GM12878 (cell line): ENCODE results near the gene MBD6. TPM values are rescaled to one million over a fixed set of nuclear protein-coding genes. Genes with fewer than 3 reads are reported as not detected.
A peak's percentile ranks its signal among the peaks of the same experiment; 100 is the strongest.

ENCODE experiments used
- CBFB ChIP-seq: IDR thresholded peaks from 2 replicates; pipeline ENCODE4 v1.6.1; 2016; ENCODE audit warnings: antibody characterized with exemption, low read depth
- CBX3 ChIP-seq: fragments of 200-600 bp; sonication (generic); IDR thresholded peaks from 2 replicates; pipeline ENCODE4 v1.6.1; 2016; ENCODE audit warnings: low read depth, borderline replicate concordance
- CHD4 ChIP-seq: fragments of 200-600 bp; sonication (generic); IDR thresholded peaks from 2 replicates; pipeline ENCODE4 v1.6.1; 2016; ENCODE audit warnings: mild to moderate bottlenecking
- CREM ChIP-seq: IDR thresholded peaks from 2 replicates; pipeline ENCODE4 v1.6.1; 2014; ENCODE audit warnings: antibody characterized with exemption, low read depth
- JUND ChIP-seq: IDR thresholded peaks from 2 replicates; pipeline ENCODE4 v1.6.1; 2012; ENCODE audit warnings: low read depth, mild to moderate bottlenecking, low read length, improper control_type of control experiment, moderate library complexity
- LARP7 ChIP-seq: fragments of 450-650 bp; IDR thresholded peaks from 2 replicates; pipeline ENCODE4 v1.6.1; 2017; ENCODE audit warnings: mild to moderate bottlenecking
- MXI1 ChIP-seq: fragments of 150-350 bp; IDR thresholded peaks from 2 replicates; pipeline ENCODE4 v1.6.1; 2011; ENCODE audit warnings: low read depth, mild to moderate bottlenecking, inconsistent platforms, low read length, improper control_type of control experiment
- NKRF ChIP-seq: fragments of 450-650 bp; conservative IDR thresholded peaks from 2 replicates; pipeline ENCODE4 v1.6.1; 2017; ENCODE audit warnings: mild to moderate bottlenecking, moderate library complexity
- NR2C2 ChIP-seq: IDR thresholded peaks from 2 replicates; pipeline ENCODE4 v1.6.1; 2011; ENCODE audit warnings: borderline replicate concordance, low read depth; ENCODE audit not compliant: control insufficient read depth, insufficient read length
- NRF1 ChIP-seq: conservative IDR thresholded peaks from 2 replicates; pipeline ENCODE4 v1.6.1; 2011; ENCODE audit warnings: mild to moderate bottlenecking, low read depth, low read length, improper control_type of control experiment
- PAX5 ChIP-seq: IDR thresholded peaks from 2 replicates; pipeline ENCODE4 v1.6.1; 2011; ENCODE audit warnings: low read depth, low read length, borderline replicate concordance
- RELA ChIP-seq: fragments of 450-650 bp; IDR thresholded peaks from 2 replicates; pipeline ENCODE4 v1.8.0; 2014; ENCODE audit warnings: borderline replicate concordance; ENCODE audit not compliant: partially characterized antibody
- RELB ChIP-seq: fragments of 450-650 bp; IDR thresholded peaks from 2 replicates; pipeline ENCODE4 v1.6.1; 2017; ENCODE audit warnings: low read depth, mild to moderate bottlenecking, moderate library complexity
- SIN3A ChIP-seq: IDR thresholded peaks from 2 replicates; pipeline ENCODE4 v1.6.1; 2012; ENCODE audit warnings: low read depth, low read length, improper control_type of control experiment
- SIX5 ChIP-seq: IDR thresholded peaks from 2 replicates; pipeline ENCODE4 v1.6.1; 2011; ENCODE audit warnings: mild to moderate bottlenecking, low read depth, low read length, moderate library complexity; ENCODE audit not compliant: severe bottlenecking
- SKIL ChIP-seq: fragments of 450-650 bp; IDR thresholded peaks from 2 replicates; pipeline ENCODE4 v1.6.1; 2017; ENCODE audit warnings: mild to moderate bottlenecking, low read depth, inconsistent platforms; ENCODE audit not compliant: poor library complexity, severe bottlenecking
- SMC3 ChIP-seq: IDR thresholded peaks from 2 replicates; pipeline ENCODE4 v1.6.1; 2011; ENCODE audit warnings: low read length, improper control_type of control experiment, borderline replicate concordance
- SP1 ChIP-seq: IDR thresholded peaks from one replicate; pipeline ENCODE4 v1.6.1; 2011; ENCODE audit warnings: low read depth, low read length
- STAT1 ChIP-seq: fragments of 450-650 bp; conservative IDR thresholded peaks from 2 replicates; pipeline ENCODE4 v1.6.1; 2014; ENCODE audit warnings: antibody characterized with exemption, mild to moderate bottlenecking
- TCF12 ChIP-seq: IDR thresholded peaks from 2 replicates; pipeline ENCODE4 v1.6.1; 2011; ENCODE audit warnings: low read depth, mild to moderate bottlenecking, low read length
- USF1 ChIP-seq: IDR thresholded peaks from 2 replicates; pipeline ENCODE4 v1.6.1; 2011; ENCODE audit warnings: borderline replicate concordance, low read depth, mild to moderate bottlenecking, moderate library complexity, mixed read lengths, low read length; ENCODE audit not compliant: insufficient read depth; ENCODE audit errors: extremely low read length
- USF2 ChIP-seq: IDR thresholded peaks from 2 replicates; pipeline ENCODE4 v1.6.1; 2011; ENCODE audit warnings: low read depth, low read length, improper control_type of control experiment, borderline replicate concordance
- YBX1 ChIP-seq: fragments of 450-650 bp; IDR thresholded peaks from 2 replicates; pipeline ENCODE4 v1.6.1; 2016; ENCODE audit warnings: antibody characterized with exemption
- polyA plus RNA-seq, 11 experiments: library from polyadenylated mRNA; depleted of rRNA in 4 of 11; unstranded in 6 of 11; stranded (reverse) in 5 of 11; fragments of >200 nt; fragmentation: Nextera tagmentation in 4 of 11; fragmentation: Illumina TruSeq in 1 of 11; extraction: Ambion mirVana in 4 of 11; extraction: Trizol in 1 of 11; gene quantifications; 1 replicate in 1 of 11; 2 replicates in 10 of 11; pipeline versions ENCODE4 v1.2.1 to v1.2.3, GENCODE V29; 2011 to 2016; ENCODE audit warnings: inconsistent platforms in 2 of 11, missing spikeins in 2 of 11, low read depth in 1 of 11
- total RNA-seq, 4 experiments: library from RNA; depleted of rRNA in 3 of 4; stranded (reverse); fragments of >200 nt in 3 of 4; fragmentation: Illumina TruSeq in 1 of 4; extraction: Trizol in 1 of 4; gene quantifications; 2 replicates each; pipeline versions ENCODE4 v1.2.1 to v1.2.3, GENCODE V29; 2013 to 2021

The MBD6 gene
- total and polyA plus RNA-seq, 10 of the 15 experiments (the other 5 are each of a cell fraction or from before 2014, with no cell fraction given): 1.5 to 52.7 (median 6.8) TPM

GRCh38 chr12:57520053-57520818, 2.4 kb upstream of the MBD6 start, which contains the start of gene DDIT3 (continued):
- peak; percentile 54; the same call in 1 of the 2 replicates for TF ChIP-seq TCF12
- peak; percentile 87; the same call in 1 of the 2 replicates for TF ChIP-seq LARP7
- no peak for TF ChIP-seq YBX1
- TF ChIP-seq CBFB: peak; percentile 95
- TF ChIP-seq SIX5: no peak
- TF ChIP-seq NRF1: no peak
- TF ChIP-seq CREM: peak; percentile 67; the same call in 1 of the 2 replicates
- peak; percentile 35 for TF ChIP-seq RELB
- TF ChIP-seq CHD4: no peak
- TF ChIP-seq SIN3A: peak; percentile 81
- peak; percentile 85 for TF ChIP-seq USF1
- peak; percentile 85 for TF ChIP-seq SP1
- TF ChIP-seq CBX3: no peak
- TF ChIP-seq NKRF: peak; percentile 82
- TF ChIP-seq STAT1: peak; percentile 49; the same call in 1 of the 2 replicates
- TF ChIP-seq JUND: peak; percentile 57; the same call in 1 of the 2 replicates
- TF ChIP-seq NR2C2: no peak
- TF ChIP-seq RELA: peak; percentile 16
- no peak for TF ChIP-seq PAX5
- TF ChIP-seq SKIL: peak; percentile 65
- peak; percentile 55; the same call in 1 of the 2 replicates for TF ChIP-seq MXI1
- no peak for TF ChIP-seq SMC3
- peak; percentile 48 for TF ChIP-seq USF2
